Right lobe of liver (tissue), 4 donors: ENCODE data around the gene EHBP1L1.

ENCODE experiments used
- POLR2A ChIP-seq: fragments of 450-650 bp; IDR thresholded peaks from one replicate; pipeline ENCODE4 v1.6.1; 2017; ENCODE audit warnings: antibody characterized with exemption, mild to moderate bottlenecking
- TF ChIP-seq, protein P1 (sequence below), 4 donors: fragments of 200-600 bp in 3 of 4; fragments of 450-650 bp in 1 of 4; IDR thresholded peaks; one replicate each; pipeline versions ENCODE4 v1.5.1 to v1.8.0; 2016 to 2022; ENCODE audit warnings: antibody characterized with exemption in 4 of 4, mild to moderate bottlenecking in 2 of 4
- donor health status: DM: no; HTN: no; CAD: no.
- donor health status: DM: no; HTN: no; CAD: no.
- donor health status: DM: no; HTN: yes; CAD: no.

DNA sequence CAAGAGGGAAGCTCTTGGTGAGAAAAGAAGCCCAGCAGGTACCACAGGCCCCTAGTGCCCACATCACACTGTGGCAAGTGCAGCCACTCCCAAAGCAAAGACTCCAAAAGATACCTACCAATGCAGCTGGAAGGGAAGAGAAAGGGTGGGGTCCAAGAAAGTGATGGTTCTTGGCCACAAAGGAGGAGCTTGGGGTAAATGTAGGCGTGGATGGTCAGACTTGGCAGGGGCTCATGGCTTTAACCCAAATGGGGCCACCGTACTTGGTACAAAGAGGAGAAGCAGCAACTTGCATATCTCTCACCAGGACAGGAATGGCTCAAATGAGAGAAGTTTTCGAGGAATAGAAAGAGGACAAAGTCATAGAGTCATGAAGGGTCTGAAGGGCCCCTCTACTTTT is 33.4 kb downstream of the EHBP1L1 start:
- TF ChIP-seq, protein P1, sequence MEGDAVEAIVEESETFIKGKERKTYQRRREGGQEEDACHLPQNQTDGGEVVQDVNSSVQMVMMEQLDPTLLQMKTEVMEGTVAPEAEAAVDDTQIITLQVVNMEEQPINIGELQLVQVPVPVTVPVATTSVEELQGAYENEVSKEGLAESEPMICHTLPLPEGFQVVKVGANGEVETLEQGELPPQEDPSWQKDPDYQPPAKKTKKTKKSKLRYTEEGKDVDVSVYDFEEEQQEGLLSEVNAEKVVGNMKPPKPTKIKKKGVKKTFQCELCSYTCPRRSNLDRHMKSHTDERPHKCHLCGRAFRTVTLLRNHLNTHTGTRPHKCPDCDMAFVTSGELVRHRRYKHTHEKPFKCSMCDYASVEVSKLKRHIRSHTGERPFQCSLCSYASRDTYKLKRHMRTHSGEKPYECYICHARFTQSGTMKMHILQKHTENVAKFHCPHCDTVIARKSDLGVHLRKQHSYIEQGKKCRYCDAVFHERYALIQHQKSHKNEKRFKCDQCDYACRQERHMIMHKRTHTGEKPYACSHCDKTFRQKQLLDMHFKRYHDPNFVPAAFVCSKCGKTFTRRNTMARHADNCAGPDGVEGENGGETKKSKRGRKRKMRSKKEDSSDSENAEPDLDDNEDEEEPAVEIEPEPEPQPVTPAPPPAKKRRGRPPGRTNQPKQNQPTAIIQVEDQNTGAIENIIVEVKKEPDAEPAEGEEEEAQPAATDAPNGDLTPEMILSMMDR (IDR thresholded peaks at IDR 0.05), result no peak
- no peak for TF ChIP-seq POLR2A
